ENCODE results near the gene KRTAP5-5.

DNA sequence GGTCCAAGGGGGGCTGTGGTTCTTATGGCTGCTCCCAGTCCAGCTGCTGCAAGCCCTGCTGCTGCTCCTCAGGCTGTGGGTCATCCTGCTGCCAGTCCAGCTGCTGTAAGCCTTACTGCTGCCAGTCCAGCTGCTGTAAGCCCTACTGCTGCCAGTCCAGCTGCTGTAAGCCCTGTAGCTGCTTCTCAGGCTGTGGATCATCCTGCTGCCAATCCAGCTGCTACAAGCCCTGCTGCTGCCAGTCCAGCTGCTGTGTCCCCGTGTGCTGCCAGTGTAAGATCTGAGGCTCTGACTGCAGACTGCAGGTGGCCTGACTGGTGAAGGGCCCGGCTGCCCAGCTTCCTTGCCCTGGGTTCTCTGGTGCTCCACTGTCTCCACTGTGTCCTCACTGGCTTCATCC is 696 bp downstream of the KRTAP5-5 start:
- TF ChIP-seq ZNF274 (IDR thresholded peaks at IDR 0.05; ENCODE audit: low read depth, low read length) (no peak), YY1 (IDR thresholded peaks at IDR 0.05; ENCODE audit: insufficient read depth, insufficient read length) (no peak)

Data from NT2/D1 (cell line).